ENCODE results near the gene RAB1A. TPM values are rescaled to one million over a fixed set of nuclear protein-coding genes. Genes with fewer than 3 reads are reported as not detected.

The RAB1A gene
- total RNA-seq, 1 experiment from 2014 or later = 128 TPM

Other genes starting within 250 kb of the RAB1A start
- 12.9 TPM for gene SLC1A4, start 140.7 kb downstream of the RAB1A start, total RNA-seq (2021; ENCODE audit: unreplicated experiment)
- gene CEP68, start 73.7 kb downstream of the RAB1A start, total RNA-seq (2021; ENCODE audit: unreplicated experiment) = 13.3 TPM
- gene ACTR2, start 97.7 kb upstream of the RAB1A start, total RNA-seq (2021; ENCODE audit: unreplicated experiment) = 347 TPM

All from Panc1 (cell line).